Activated T-cell treated with anti-CD3 and anti-CD28 coated beads for 48 hours (primary cell): ENCODE data around the gene TLL2.

ENCODE experiments used
- DNase-seq: peaks from one replicate; pipeline ENCODE4 v3.0.0-alpha.2; 2020; ENCODE audit warnings: low read depth

TLL2 gene

DNA sequence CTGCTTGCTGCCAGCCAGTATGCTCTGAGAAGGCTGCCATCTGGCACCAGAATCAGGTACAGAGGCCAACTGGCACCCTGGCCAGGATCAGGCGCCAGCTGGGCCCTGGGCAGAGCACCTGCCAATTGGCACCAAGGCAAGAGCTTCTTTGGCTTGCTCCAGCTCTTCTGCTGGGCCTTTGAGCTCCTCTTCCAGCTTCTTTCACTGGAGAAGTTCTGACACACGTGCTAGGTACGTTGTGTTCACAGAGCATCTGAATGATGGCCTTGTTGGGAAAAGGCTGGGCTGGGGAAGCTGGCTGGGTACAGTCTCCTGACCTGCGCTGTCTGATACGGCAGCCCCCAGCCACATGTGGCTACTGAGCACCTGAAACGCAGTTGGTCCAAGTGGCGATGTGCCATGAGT is 123.3 kb downstream of the TLL2 start:
- no peak for DNase-seq

DNA sequence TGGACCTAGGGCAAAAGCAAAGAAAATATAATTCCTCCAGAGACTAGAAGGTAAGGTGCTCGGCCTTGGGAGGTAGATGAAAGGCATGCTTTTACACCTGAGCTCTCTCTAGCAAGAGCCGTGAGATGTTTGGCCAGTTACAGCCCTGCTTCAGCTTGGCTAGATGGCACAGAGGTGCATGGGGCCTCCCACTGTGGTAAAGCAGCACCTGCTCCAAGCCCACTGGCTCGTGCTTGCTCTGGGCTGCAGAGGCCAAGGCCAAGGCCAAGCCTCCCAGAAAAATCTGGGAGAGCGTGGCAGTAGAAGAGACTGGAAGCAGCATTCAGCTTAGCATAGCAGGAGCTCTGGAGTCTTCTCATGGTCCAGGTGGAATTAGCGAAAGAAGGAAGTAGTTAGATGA is 123.9 kb downstream of the TLL2 start:
- no peak for DNase-seq

DNA sequence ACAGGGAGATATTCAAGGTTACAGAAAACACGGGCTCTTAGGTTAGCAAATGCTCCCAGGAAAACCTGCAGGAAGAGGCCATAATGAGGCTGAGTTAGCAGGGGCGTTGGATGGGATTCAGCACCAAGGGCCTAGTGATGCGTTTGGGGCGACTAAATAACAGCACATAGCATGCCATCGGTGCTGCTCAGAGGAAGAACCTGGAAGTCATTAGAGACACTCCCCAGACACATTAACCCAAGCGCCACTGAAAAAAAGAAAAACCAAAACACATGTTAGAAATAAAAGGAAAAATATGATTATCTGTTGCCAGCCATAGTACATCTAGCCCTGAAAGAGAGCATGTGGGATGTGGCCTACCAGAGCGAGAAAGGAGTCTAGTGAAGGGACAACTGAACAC is 126.1 kb downstream of the TLL2 start:
- no peak for DNase-seq

DNA sequence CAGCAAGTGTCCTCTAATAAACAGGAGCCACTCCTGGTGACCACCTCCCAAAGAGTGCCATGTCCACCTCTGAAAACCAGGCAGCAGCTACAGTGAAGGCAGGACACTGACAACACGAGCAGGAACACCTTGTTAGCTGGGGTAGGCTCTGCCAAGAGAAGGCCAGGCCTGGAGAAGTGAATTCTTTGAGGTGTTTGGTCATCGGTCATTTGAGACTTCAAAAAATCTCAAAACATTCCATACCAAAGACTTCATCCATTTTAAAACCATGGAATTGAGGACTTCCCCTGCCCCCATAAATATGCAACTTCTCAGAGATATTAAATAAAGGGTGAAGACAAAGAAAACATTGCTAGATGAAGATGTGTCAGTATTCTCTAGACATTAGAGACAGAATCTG is 126.6 kb downstream of the TLL2 start:
- no peak for DNase-seq

DNA sequence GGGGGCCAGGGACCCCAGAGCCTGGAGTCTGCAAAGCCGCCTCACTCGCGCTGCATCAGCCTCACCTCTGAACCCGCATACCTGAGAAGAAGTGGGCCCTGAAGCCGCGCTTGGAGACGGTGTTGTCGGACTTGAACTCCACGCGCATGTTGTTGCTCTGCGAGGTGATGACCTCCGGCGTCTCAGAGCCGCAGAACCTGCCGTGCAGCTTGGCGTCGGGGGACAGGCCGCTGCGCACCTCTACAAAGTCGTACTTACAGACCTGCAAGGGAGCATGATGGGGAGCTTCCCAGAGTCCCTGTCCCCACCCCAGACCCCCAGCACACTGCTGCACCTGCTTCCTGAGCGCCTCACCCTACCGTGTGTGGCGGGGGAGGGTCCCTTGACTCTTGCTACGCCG is 129.2 kb downstream of the TLL2 start:
- DNase-seq = no peak

DNA sequence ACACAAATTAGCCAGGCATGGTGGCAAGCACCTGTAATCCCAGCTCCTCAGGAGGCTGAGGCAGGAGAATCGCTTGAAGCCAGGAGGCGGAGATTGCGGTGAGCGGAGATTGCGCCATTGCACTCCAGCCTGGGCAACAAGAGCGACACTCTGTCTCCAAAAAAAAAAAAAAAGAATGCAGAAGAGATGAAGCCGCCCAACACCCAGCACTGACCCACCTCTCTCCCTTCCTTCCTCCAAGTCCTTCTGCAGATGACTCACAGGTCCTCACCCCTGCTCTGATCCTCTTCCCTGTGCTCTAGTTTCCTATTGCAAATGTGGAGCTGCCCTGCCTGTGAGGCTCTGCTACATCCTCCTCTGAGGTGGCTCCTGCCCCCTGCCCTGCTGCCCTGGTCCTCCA is 132.9 kb downstream of the TLL2 start:
- DNase-seq = no peak

DNA sequence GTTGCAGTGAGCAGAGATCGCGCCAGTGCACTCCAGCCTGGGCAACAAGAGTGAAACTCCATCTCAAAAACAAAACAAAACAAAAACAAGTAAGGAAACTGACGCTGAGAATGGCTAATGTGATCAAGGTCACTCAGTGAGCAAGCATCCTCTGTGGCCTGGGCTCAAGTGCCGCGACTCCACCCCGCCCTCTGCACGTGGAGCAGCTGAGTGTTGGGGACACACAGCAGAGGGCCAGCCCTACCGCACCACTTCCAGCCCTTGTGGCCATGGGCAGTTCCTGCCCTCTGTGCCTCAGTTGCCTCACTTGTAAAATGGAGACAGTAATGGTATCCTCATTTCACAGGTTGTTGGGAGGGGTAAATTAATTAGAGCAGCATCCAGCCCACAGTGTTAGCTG is 134.0 kb downstream of the TLL2 start:
- DNase-seq = no peak

DNA sequence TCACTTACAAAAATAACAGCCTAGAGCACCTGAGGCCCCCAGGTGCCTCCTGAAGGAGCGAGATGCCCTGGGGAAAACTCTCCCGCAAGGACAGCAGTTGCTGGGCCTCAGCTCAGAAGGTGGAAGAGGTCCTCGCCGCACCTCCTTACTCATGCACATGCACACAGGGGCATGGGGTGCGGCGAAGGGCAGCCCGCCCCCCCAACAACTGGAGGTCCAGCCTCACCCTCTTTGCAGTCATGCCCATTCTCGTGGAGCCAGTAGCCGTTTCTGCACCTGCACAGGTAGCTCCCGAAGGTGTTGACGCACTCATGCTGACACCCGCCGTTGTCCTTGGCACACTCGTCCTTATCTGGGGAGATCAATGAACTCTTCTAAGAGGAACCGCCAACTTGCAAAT is 135.0 kb downstream of the TLL2 start:
- no peak for DNase-seq

DNA sequence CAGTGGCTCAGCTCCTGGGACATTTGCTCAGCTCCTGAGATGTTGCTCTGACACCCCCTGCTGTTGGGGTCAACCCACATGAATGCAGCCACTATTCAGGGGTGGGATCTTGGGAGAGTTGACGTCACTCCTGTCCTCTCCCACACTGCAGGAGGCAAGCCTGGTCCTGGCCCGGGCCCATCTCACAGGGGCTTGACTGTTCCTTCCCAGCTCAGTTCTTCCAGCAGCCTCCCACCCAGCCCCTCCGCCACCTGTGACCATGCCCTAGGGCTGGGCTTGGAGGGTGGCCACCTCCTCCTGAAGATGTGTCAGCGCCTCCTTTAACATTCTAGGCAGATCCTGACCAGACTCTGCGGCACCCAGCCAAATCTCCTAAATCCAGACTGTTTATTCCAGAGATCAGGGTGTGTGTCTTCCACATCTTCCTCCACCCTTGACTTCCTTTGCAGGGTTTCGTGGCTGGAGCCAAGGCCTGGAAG is 135.9 kb downstream of the TLL2 start:
- no peak for DNase-seq

DNA sequence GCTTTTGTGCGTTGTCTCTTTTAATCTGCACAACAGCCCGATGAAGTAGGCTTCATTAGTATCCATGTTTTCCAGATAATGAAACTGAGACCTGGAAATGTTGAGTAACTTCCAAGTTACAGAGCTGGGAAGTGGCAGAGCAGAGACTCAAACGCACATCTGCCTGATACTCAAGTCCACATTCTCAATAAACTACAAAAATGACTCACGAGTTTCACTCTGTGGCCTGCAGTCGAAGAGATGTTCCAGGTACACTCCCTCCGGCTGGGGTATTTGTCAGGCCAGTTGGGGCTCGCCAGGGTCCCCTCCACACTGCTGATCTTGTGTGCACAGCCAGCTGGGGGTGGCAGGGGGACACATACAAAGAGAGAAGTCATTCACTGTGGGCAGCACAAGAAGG is 137.2 kb downstream of the TLL2 start:
- DNase-seq = no peak

DNA sequence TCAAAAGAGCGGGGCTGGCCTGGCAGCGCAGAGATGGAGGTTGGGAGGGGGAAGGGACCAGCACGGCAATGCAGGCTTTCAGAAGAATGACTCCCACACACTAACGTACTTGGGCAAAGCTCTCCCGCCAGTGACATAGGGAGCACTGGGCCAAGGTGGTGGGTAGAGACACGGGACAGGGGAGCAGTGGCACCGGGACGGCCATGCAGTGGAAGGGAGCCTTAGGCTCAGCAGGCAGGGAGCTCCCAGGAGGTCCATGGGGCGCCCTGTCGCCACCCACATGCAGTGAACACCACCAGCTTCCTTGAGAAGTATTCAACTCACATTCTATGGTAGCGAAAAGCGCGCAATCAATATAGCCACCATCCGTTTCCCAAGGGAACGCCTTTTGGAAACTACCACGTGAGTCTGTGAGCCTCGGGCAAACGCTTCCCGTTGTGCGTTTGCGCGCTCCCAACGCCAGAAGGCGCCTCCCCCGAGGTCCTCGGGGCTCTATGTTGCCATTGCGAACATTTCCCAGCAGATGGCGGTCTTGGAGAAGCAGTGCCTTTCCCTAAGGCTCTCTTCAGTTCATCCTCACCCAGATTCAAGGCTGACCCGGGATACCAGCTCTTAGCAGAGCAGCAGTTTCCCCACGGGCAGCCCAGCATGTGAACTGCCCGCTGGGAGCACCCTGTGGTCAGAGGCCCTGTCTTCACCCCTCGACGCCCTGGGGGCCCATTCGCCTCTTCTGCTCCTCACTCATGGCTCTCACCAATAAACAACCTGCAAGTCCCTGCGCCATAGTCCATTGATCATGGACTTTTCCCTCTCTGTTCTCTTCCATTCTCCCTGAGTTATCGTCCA is 138.5 kb downstream of the TLL2 start:
- DNase-seq = peak; percentile 72

DNA sequence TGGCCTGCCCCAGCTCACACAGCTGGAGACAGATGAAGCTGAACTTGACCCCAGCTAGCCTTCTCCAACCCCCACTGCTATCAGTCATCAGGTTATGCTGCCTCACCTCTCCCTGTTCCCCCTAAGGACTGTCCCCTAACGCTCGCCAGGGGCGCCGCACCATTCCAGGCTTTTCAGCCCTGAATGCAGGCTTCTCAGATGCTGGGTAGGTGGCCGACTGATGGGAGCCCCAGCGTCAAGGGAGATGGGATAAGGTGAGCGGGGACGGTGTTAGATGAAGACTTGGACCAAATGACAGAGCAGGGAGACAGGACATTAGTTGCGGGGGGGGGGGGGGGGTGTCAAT is 139.1 kb downstream of the TLL2 start:
- no peak for DNase-seq

DNA sequence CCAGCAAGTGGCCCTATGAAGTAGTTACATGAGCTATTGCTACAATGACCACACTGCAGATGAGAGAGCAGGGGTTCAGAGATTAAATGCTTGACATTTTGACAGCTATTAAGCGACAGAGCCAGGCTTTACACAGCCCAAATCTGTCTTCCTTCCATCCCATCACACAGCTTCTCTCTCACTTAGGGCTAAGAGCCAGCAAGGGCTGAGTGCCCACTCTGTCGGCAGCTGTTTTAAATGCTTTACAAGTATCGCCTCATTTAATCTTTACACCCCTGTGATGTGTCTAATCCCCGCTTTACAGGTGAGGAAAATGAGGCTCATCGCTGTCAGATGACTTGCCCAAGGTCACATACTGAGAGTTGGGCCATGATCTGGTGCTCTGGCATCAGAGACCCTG is 139.7 kb downstream of the TLL2 start:
- no peak for DNase-seq

DNA sequence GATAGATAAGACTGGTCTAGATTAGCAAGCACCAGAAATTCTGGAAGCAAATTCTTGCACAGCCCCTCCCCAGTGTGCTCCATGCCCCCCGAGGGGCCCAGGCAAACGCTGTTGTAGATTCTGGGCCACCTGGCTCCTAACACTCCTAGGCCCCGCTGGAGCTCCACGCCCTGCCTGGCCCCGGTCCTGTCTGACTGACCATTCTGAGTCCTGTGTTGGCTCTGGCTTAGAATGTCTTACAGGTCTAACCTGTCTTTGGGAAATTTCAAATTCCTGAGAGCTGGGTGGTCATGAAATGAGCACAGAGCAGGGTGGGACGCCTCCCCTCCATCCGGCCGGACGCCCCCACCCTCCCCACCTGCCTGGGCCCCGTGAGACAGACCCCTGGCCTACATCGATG is 142.4 kb downstream of the TLL2 start:
- no peak for DNase-seq

DNA sequence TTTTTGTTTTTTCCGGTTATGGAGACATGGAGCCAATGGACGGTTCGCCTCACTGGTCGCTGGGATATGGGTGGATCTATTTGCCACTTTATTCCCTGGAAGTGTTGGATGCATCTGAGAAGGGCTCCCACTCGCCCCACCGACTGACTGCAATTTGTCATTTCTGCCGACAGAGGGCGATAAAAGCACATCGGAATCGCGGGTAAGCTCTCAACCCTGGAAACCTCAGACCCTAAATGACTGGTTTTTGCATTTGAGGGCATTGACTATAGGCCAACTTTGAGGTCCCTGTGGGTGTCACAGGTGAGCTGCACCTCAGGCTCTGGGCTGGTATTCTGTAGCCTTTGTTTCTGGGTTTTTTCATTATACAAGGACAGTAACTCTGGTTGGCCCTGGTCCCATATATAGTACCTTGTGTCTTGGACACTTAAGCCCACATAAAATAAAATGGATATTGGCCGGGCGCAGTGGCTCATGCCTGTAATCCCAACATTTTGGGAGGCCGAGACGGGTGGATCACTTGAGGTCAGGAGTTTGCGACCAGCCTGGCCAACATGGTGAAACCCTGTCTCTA is 143.1 kb downstream of the TLL2 start:
- no peak for DNase-seq

DNA sequence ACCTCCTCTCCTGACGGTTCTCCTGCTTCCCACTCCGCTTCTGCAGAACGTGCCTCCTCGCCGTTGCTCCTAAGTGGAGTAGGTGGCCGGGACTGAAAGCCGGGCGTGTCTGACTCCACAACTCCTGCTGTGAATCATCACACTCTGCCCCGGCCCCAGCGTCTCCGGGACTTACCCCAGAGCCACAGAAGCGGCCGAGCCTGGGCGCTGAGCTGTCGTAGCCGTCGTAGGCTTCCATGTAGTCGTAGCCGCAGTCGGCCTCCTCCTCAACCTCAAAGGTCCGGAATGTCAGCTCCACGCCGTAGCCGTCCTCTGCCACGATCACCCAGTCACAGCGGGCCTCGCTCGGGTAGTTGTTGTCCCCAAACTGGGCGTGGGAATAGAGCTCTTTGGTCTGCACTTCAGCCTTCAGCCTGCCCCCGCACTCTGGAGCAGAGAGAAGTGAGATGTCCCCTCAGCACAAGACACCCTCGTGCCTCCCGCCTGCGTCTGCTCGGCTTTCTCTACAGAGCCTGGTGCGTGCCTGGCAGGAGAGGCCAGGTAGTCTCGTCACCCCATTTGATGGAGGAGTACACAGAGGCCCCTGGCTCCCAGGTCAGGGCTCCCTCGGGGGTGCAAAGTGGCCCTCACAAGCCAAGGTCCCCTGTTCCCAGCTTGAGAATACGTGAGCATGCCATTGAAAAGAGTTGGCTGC is 143.7 kb downstream of the TLL2 start:
- DNase-seq = no peak

DNA sequence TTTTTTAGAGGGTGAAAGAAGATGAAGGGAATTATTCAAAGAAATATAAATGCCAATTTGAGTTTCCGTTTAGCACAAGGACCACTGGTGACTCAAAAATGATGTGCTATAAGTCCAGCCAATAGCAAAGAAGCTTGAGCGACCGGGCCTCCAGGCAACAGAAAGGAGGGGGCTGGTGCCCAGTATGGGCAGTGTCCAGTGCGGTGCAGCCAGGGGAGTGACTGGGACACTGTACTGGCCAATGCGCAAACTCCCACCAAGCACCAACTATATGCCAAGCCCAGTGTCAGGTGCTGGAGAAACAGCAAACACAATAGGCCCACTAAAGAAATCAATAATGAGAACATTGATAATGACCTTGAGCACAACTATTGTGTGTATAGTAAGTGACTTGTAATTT is 144.8 kb downstream of the TLL2 start:
- DNase-seq = no peak

DNA sequence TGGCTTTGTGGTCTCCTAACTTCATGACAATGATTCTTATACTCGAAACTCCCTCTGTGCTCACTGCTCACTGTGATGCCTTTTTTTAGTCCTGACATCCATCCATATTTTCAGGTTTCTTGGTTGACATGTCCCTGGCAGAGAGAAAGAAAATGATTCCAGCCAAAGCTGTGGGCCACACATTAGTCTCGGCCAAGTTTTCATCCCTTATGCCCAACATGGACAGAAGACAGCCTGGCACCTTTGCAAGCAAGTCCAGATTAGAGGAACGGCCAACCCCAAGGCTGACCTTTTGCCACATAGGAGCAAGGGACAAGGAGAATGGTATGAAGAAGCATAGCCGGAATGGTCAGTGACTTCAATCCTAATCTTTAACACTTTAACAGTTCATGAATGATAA is 146.3 kb downstream of the TLL2 start:
- no peak for DNase-seq

DNA sequence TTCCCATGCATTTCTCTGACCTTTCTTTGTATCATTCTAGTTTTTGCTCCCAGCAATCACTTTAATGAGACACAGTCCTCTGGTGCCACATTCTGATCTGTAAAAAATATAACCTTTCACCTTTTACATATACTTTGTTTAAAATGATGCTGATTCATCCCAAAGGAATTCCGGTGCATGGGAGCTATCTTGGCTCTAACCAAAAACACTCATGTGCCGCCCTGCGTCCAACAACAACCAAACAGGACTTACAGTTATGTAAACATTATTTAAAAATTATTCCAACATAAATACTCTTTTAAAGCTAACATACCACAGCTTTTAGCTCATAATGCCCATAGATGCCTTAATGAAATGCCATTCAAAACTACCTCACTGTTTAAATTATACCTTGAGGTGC is 147.2 kb downstream of the TLL2 start:
- DNase-seq = no peak

DNA sequence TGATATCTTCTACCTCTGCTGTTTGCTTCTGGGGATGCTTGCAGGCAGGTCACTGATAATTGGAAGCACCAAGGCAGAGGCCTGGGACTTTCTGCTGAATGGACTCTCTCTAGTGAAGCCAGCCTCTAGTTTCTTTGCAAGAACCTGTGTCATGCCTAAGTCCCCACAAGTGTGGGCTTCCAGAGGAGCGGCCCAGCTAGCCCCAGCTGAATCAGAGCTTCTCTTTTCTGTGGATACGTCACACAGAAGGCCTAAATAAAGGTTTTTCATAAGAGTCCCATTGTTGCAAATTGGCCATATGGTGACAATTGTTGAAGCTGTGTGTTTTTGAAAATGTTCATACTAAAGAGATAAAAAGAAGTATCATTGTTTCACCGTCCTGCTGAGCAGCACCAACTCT is 148.2 kb downstream of the TLL2 start:
- no peak for DNase-seq

DNA sequence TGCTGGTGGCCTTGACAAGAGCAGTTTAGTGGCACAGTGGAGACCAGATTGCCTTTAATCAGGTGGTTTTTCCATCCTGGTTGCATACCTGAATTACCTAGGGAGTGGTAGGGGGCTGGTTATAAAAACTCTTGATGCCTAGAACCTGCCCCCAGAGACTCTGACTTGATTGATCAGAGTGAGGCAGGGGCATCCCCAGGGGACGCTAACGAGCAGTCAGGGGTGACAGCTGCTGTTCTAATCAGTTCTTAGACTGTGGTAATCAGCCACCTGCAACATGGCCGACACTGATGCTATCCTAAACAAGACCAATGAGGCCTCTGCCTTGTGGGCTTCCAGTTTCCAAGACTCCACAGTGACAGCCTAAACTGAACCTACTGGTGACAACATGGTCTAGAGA is 153.0 kb downstream of the TLL2 start:
- DNase-seq = no peak

DNA sequence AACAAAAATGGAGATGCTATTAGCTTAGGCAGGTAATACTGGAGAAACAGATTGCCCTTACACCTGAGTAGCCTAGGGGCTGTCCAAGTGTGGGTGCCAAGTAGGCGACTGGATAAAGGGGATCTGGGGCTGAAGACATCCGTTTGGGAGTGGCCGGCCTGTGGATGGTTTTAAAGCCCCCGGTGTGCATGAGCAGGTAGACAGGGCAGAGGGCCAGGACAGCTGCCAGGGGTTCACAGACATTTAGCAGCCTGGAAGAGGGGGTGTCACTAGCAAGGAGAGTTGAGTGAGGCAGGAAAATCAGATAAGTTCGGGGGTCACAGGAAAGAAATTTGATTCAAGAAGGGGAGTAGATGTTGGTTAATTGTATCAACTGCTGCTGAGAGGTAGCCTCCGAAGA is 153.4 kb downstream of the TLL2 start:
- DNase-seq = no peak

DNA sequence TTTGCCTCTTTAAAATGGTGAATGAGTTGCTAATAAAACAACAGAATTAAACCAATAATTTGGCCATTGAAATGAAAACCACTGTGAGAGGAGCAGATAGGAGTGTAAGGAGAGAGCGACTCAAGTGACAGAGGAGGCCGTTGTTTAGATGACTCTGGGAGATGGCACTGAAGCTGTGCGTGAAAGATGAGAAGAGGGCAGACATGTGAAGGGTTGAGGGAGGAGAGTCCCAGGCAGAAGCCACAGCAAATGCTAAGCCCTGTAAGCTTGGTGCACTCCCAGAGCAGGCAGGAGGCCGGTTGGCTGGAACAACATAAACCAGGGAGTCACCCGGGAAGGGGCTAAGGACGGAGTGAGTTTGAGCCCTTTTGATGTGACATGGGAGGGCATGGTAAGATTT is 154.1 kb downstream of the TLL2 start:
- DNase-seq = no peak
